Testis (tissue), 2 donors: ENCODE data around the gene IFNK.

Source experiments
- POLR2A ChIP-seq: fragments of 450-650 bp; IDR thresholded peaks from one replicate; pipeline ENCODE4 v1.6.1; 2017; ENCODE audit warnings: antibody characterized with exemption, mild to moderate bottlenecking, moderate library complexity
- TF ChIP-seq, protein P1 (sequence below), 3 experiments: fragments of 450-650 bp in 2 of 3; fragments of 200-600 bp in 1 of 3; sonication (generic) in 1 of 3; IDR thresholded peaks; one replicate each; pipeline ENCODE4 v1.5.1; 2016 to 2019; ENCODE audit warnings: antibody characterized with exemption in 3 of 3, mild to moderate bottlenecking in 2 of 3, moderate library complexity in 1 of 3

DNA sequence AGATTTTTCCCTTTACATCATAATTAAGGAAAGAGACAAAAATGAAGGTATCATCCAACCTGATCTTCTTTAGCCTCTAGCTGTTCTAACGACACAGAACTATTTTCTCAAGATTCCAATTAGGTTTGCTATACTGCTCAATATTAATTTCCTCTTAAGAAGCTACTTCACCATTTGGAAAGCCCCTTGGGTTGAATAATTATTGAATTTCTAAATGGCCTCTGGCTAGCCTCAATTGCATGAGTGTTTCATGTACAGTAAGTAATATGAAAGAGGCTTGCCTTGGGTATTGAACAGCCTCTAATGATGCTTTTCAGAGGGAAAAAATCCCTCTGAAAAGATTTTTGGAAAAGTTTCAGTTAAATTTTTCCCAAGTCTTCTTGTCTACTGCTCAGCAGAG lies 9.2 kb downstream of the IFNK start:
- no peak for TF ChIP-seq POLR2A
- TF ChIP-seq, protein P1, sequence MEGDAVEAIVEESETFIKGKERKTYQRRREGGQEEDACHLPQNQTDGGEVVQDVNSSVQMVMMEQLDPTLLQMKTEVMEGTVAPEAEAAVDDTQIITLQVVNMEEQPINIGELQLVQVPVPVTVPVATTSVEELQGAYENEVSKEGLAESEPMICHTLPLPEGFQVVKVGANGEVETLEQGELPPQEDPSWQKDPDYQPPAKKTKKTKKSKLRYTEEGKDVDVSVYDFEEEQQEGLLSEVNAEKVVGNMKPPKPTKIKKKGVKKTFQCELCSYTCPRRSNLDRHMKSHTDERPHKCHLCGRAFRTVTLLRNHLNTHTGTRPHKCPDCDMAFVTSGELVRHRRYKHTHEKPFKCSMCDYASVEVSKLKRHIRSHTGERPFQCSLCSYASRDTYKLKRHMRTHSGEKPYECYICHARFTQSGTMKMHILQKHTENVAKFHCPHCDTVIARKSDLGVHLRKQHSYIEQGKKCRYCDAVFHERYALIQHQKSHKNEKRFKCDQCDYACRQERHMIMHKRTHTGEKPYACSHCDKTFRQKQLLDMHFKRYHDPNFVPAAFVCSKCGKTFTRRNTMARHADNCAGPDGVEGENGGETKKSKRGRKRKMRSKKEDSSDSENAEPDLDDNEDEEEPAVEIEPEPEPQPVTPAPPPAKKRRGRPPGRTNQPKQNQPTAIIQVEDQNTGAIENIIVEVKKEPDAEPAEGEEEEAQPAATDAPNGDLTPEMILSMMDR (IDR thresholded peaks at IDR 0.05): no peak
